Activated naive CD4-positive, alpha-beta T cell treated with anti-CD3 and anti-CD28 coated beads, Interleukin-2, amount 10 ng/mL, durations not matched to agents 7 days and 5 days (primary cell): Measurements from ENCODE around the gene TSPYL1.
"Not testable (repeated sequence)": the region's sequence is repeated elsewhere in the genome, so short reads cannot be mapped to it uniquely, and the experiment has no call there.

Experiments
- CTCF ChIA-PET: fragments of 350-600 bp; sonication (Branson Sonifier 250); formaldehyde crosslinking; loops from one replicate; lab custom pipeline; 2021; ENCODE audit warnings: antibody characterized with exemption; lab: Charles Lee
- DNase-seq: peaks from one replicate; pipeline ENCODE4 v3.0.0-alpha.2; 2020
- H3K27ac Mint-ChIP-seq: one replicate; pipeline ENCODE4 v1.8.0; 2021; ENCODE audit warnings: mild to moderate bottlenecking, moderate library complexity, mixed read lengths
- H3K27me3 Mint-ChIP-seq: one replicate; pipeline ENCODE4 v1.8.0; 2021; ENCODE audit warnings: mild to moderate bottlenecking, mixed read lengths
- H3K36me3 Mint-ChIP-seq: one replicate; pipeline ENCODE4 v1.8.0; 2021; ENCODE audit warnings: mixed read lengths
- H3K4me1 Mint-ChIP-seq: one replicate; pipeline ENCODE4 v1.8.0; 2021; ENCODE audit warnings: mixed read lengths
- H3K4me3 Mint-ChIP-seq: one replicate; pipeline ENCODE4 v1.8.0; 2021; ENCODE audit warnings: mild to moderate bottlenecking, moderate library complexity, mixed read lengths
- H3K9me3 Mint-ChIP-seq: one replicate; pipeline ENCODE4 v1.8.0; 2021; ENCODE audit warnings: mixed read lengths

Gene TSPYL1

GRCh38 chr6:116279232-116280160 lies at the start of gene TSPYL1:
TSPYL1 (minus strand) TSS chr6:116279930; CDS start chr6:116279830, 100 bp downstream.
- H3K4me1 Mint-ChIP-seq: peaks cover 54% of the 10 kb centered on the region
- peaks cover 40% of the 10 kb centered on the region for H3K36me3 Mint-ChIP-seq
- peak within 1 kb of the TSS; percentile 95 for H3K4me3 Mint-ChIP-seq
- peaks cover 7% of the 10 kb centered on the region for H3K27me3 Mint-ChIP-seq
- DNase-seq: peak; percentile 97
- CTCF ChIA-PET: interaction anchor here (1.0 to 5.0 kb wide), 6 partner anchors 8 to 292 kb away, joined by 3 to 26 read pairs (median 4); partner anchors contain the start of gene RWDD1
- peak within 1 kb of the TSS; percentile 97 for H3K27ac Mint-ChIP-seq
- no peaks in the 10 kb centered on the region for H3K9me3 Mint-ChIP-seq

- no peak for DNase-seq
- Mint-ChIP-seq H3K27ac (no peak overlapping the region), H3K27me3 (no peaks in the 10 kb centered on the region), H3K9me3 (no peaks in the 10 kb centered on the region), H3K4me3 (no peak overlapping the region), H3K4me1 (no peaks in the 10 kb centered on the region), H3K36me3 (no peaks in the 10 kb centered on the region)
- CTCF ChIA-PET: interaction anchor here (0.6 kb wide), 1 partner anchor 73 kb away, joined by 3 read pairs; no protein-coding TSS in a partner anchor
Observed at GRCh38 chr6:116329156-116329555, 49.4 kb upstream of the TSPYL1 start.

GRCh38 chr6:116328528-116328903 lies 48.8 kb upstream of the TSPYL1 start:
- no peak overlapping the region for H3K27ac Mint-ChIP-seq
- no peaks in the 10 kb centered on the region for H3K4me1 Mint-ChIP-seq
- DNase-seq: no peak
- no peaks in the 10 kb centered on the region for H3K27me3 Mint-ChIP-seq
- CTCF ChIA-PET: interaction anchor here (0.6 kb wide), 1 partner anchor 74 kb away, joined by 3 read pairs; no protein-coding TSS in a partner anchor
- H3K4me3 Mint-ChIP-seq: no peak overlapping the region
- no peaks in the 10 kb centered on the region for H3K36me3 Mint-ChIP-seq
- no peaks in the 10 kb centered on the region for H3K9me3 Mint-ChIP-seq

GRCh38 chr6:116327803-116328527 lies 48.2 kb upstream of the TSPYL1 start:
- Mint-ChIP-seq H3K4me3 (no peak overlapping the region), H3K27ac (no peak overlapping the region), H3K27me3 (no peaks in the 10 kb centered on the region), H3K4me1 (no peaks in the 10 kb centered on the region), H3K9me3 (no peaks in the 10 kb centered on the region), H3K36me3 (no peaks in the 10 kb centered on the region)
- DNase-seq: no peak
- CTCF ChIA-PET: no interaction called here

- CTCF ChIA-PET: no interaction called here
- Mint-ChIP-seq H3K36me3 (no peaks in the 10 kb centered on the region), H3K4me3 (no peak overlapping the region), H3K27ac (no peak overlapping the region), H3K27me3 (no peaks in the 10 kb centered on the region), H3K9me3 (no peaks in the 10 kb centered on the region), H3K4me1 (no peaks in the 10 kb centered on the region)
- DNase-seq: no peak
Observed at GRCh38 chr6:116326996-116327395, 47.3 kb upstream of the TSPYL1 start.

GRCh38 chr6:116326181-116326671 lies 46.5 kb upstream of the TSPYL1 start:
- no peaks in the 10 kb centered on the region for H3K36me3 Mint-ChIP-seq
- CTCF ChIA-PET: no interaction called here
- no peak for DNase-seq
- H3K4me3 Mint-ChIP-seq: no peak overlapping the region
- no peak overlapping the region for H3K27ac Mint-ChIP-seq
- H3K27me3 Mint-ChIP-seq: no peaks in the 10 kb centered on the region
- no peaks in the 10 kb centered on the region for H3K4me1 Mint-ChIP-seq
- H3K9me3 Mint-ChIP-seq: no peaks in the 10 kb centered on the region

GRCh38 chr6:116325634-116326132 lies 46.0 kb upstream of the TSPYL1 start:
- H3K27me3 Mint-ChIP-seq, H3K9me3 Mint-ChIP-seq, DNase-seq, CTCF ChIA-PET, H3K4me3 Mint-ChIP-seq, H3K4me1 Mint-ChIP-seq, H3K36me3 Mint-ChIP-seq, H3K27ac Mint-ChIP-seq: not testable (repeated sequence)

- CTCF ChIA-PET: no interaction called here
Observed at GRCh38 chr6:116323863-116324262, 44.1 kb upstream of the TSPYL1 start.

GRCh38 chr6:116321933-116322332 lies 42.2 kb upstream of the TSPYL1 start:
- CTCF ChIA-PET, H3K4me3 Mint-ChIP-seq, H3K27me3 Mint-ChIP-seq, H3K36me3 Mint-ChIP-seq, H3K9me3 Mint-ChIP-seq, H3K4me1 Mint-ChIP-seq, H3K27ac Mint-ChIP-seq, DNase-seq: not testable (repeated sequence)

More at GRCh38 chr6:116323863-116324262, 44.1 kb upstream of the TSPYL1 start:
- Mint-ChIP-seq H3K27ac (no peak overlapping the region), H3K27me3 (no peaks in the 10 kb centered on the region), H3K36me3 (no peaks in the 10 kb centered on the region), H3K9me3 (no peaks in the 10 kb centered on the region), H3K4me3 (no peak overlapping the region), H3K4me1 (no peaks in the 10 kb centered on the region)
- DNase-seq: no peak

GRCh38 chr6:116316772-116317467 lies 37.2 kb upstream of the TSPYL1 start:
- Mint-ChIP-seq H3K4me1 (no peaks in the 10 kb centered on the region), H3K9me3 (no peaks in the 10 kb centered on the region), H3K27me3 (no peaks in the 10 kb centered on the region), H3K36me3 (no peaks in the 10 kb centered on the region), H3K27ac (no peak overlapping the region), H3K4me3 (no peak overlapping the region)
- no peak for DNase-seq
- CTCF ChIA-PET: interaction anchor here (0.7 kb wide), 1 partner anchor 29 kb away, joined by 3 read pairs; no protein-coding TSS in a partner anchor

GRCh38 chr6:116314878-116315277 lies 35.1 kb upstream of the TSPYL1 start:
- H3K36me3 Mint-ChIP-seq: no peaks in the 10 kb centered on the region
- H3K4me3 Mint-ChIP-seq: no peak overlapping the region
- H3K27me3 Mint-ChIP-seq: no peaks in the 10 kb centered on the region
- CTCF ChIA-PET: no interaction called here
- H3K9me3 Mint-ChIP-seq: peaks cover 2% of the 10 kb centered on the region
- H3K27ac Mint-ChIP-seq: no peak overlapping the region
- H3K4me1 Mint-ChIP-seq: no peaks in the 10 kb centered on the region
- DNase-seq: no peak

- H3K27me3 Mint-ChIP-seq: no peaks in the 10 kb centered on the region
- no peak overlapping the region for H3K27ac Mint-ChIP-seq
- H3K36me3 Mint-ChIP-seq: no peaks in the 10 kb centered on the region
- H3K4me1 Mint-ChIP-seq: no peaks in the 10 kb centered on the region
- no peak for DNase-seq
- H3K9me3 Mint-ChIP-seq: peaks cover 2% of the 10 kb centered on the region
- CTCF ChIA-PET: no interaction called here
- H3K4me3 Mint-ChIP-seq: no peak overlapping the region
Observed at GRCh38 chr6:116314218-116314617, 34.5 kb upstream of the TSPYL1 start.

GRCh38 chr6:116313101-116313776 lies 33.5 kb upstream of the TSPYL1 start:
- Mint-ChIP-seq H3K4me3 (no peak overlapping the region), H3K27me3 (no peaks in the 10 kb centered on the region), H3K9me3 (peaks cover 2% of the 10 kb centered on the region), H3K4me1 (no peaks in the 10 kb centered on the region), H3K36me3 (no peaks in the 10 kb centered on the region), H3K27ac (no peak overlapping the region)
- CTCF ChIA-PET: no interaction called here
- DNase-seq: no peak
